ENCODE data around the gene TTC19.

Gene TTC19

GRCh38 chr17:16040710-16041251, 41.2 kb downstream of the TTC19 start:
- Histone ChIP-seq H3F3A (ENCODE audit: low read depth) (no peaks in the 10 kb centered on the region; the same call in 1 of the 2 replicates), H2AFZ (ENCODE audit: low read length) (no peak overlapping the region), H3K9me2 (replicated peaks; ENCODE audit: low read depth, low read length) (no peaks in the 10 kb centered on the region), H3K4me3 (ENCODE audit: low read length, poor library complexity, severe bottlenecking) (no peak overlapping the region), H3K36me3 (ENCODE audit: insufficient read depth, low read length) (peaks cover 84% of the 10 kb centered on the region), H4K20me1 (ENCODE audit: insufficient read depth, low read length, poor library complexity, severe bottlenecking) (no peaks in the 10 kb centered on the region), H3K9ac (ENCODE audit: low read depth, low read length, poor library complexity, severe bottlenecking) (no peak overlapping the region), H3K79me2 (ENCODE audit: insufficient read depth, low read length) (no peaks in the 10 kb centered on the region), H3K4me1 (ENCODE audit: insufficient read depth, low read length, poor library complexity, severe bottlenecking) (no peaks in the 10 kb centered on the region), H3K9me3 (ENCODE audit: insufficient read depth, low read depth, low read length) (no peaks in the 10 kb centered on the region), H3K4me2 (ENCODE audit: low read depth, low read length, poor library complexity, severe bottlenecking) (no peak overlapping the region), H3K27me3 (ENCODE audit: insufficient read depth, low read length, poor library complexity, severe bottlenecking) (no peaks in the 10 kb centered on the region)
- TF ChIP-seq EZH2phosphoT487 (IDR thresholded peaks at IDR 0.05; ENCODE audit: borderline replicate concordance) (no peak), CTCF (conservative IDR thresholded peaks at IDR 0.05; ENCODE audit: low read length) (no peak)

- H4K20me1 ChIP-seq (ENCODE audit: insufficient read depth, low read length, poor library complexity, severe bottlenecking), result no peaks in the 10 kb centered on the region
- peaks cover 83% of the 10 kb centered on the region for H3K36me3 ChIP-seq (ENCODE audit: insufficient read depth, low read length)
- H3K9me3 ChIP-seq (ENCODE audit: insufficient read depth, low read depth, low read length), result no peaks in the 10 kb centered on the region
- H3K4me1 ChIP-seq (ENCODE audit: insufficient read depth, low read length, poor library complexity, severe bottlenecking), result no peaks in the 10 kb centered on the region
- H3K4me3 ChIP-seq (ENCODE audit: low read length, poor library complexity, severe bottlenecking), result no peak overlapping the region
- H3K9me2 ChIP-seq (replicated peaks; ENCODE audit: low read depth, low read length), result no peaks in the 10 kb centered on the region
- no peak overlapping the region for H2AFZ ChIP-seq (ENCODE audit: low read length)
- no peak overlapping the region for H3K9ac ChIP-seq (ENCODE audit: low read depth, low read length, poor library complexity, severe bottlenecking)
- no peaks in the 10 kb centered on the region for H3K79me2 ChIP-seq (ENCODE audit: insufficient read depth, low read length)
- no peak overlapping the region for H3K4me2 ChIP-seq (ENCODE audit: low read depth, low read length, poor library complexity, severe bottlenecking)
- no peaks in the 10 kb centered on the region for H3K27me3 ChIP-seq (ENCODE audit: insufficient read depth, low read length, poor library complexity, severe bottlenecking)
- TF ChIP-seq EZH2phosphoT487 (IDR thresholded peaks at IDR 0.05; ENCODE audit: borderline replicate concordance) (no peak), CTCF (conservative IDR thresholded peaks at IDR 0.05; ENCODE audit: low read length) (no peak)
- H3F3A ChIP-seq (ENCODE audit: low read depth), result no peaks in the 10 kb centered on the region; the same call in 1 of the 2 replicates
Observed at GRCh38 chr17:16044487-16044886, 44.9 kb downstream of the TTC19 start.

- H3K36me3 ChIP-seq (ENCODE audit: insufficient read depth, low read length), result peaks cover 76% of the 10 kb centered on the region
- no peaks in the 10 kb centered on the region for H3K27me3 ChIP-seq (ENCODE audit: insufficient read depth, low read length, poor library complexity, severe bottlenecking)
- H3K9me3 ChIP-seq (ENCODE audit: insufficient read depth, low read depth, low read length), result no peaks in the 10 kb centered on the region
- TF ChIP-seq CTCF (conservative IDR thresholded peaks at IDR 0.05; ENCODE audit: low read length) (no peak), EZH2phosphoT487 (IDR thresholded peaks at IDR 0.05; ENCODE audit: borderline replicate concordance) (no peak)
- H3F3A ChIP-seq (ENCODE audit: low read depth), result no peaks in the 10 kb centered on the region
- no peak overlapping the region for H3K4me2 ChIP-seq (ENCODE audit: low read depth, low read length, poor library complexity, severe bottlenecking)
- peaks cover 2% of the 10 kb centered on the region for H4K20me1 ChIP-seq (ENCODE audit: insufficient read depth, low read length, poor library complexity, severe bottlenecking)
- no peaks in the 10 kb centered on the region for H3K4me1 ChIP-seq (ENCODE audit: insufficient read depth, low read length, poor library complexity, severe bottlenecking)
- no peaks in the 10 kb centered on the region for H3K79me2 ChIP-seq (ENCODE audit: insufficient read depth, low read length)
- H2AFZ ChIP-seq (ENCODE audit: low read length), result no peak overlapping the region
- no peak overlapping the region for H3K4me3 ChIP-seq (ENCODE audit: low read length, poor library complexity, severe bottlenecking)
- no peak overlapping the region for H3K9ac ChIP-seq (ENCODE audit: low read depth, low read length, poor library complexity, severe bottlenecking)
- H3K9me2 ChIP-seq (replicated peaks; ENCODE audit: low read depth, low read length), result no peaks in the 10 kb centered on the region
Observed at GRCh38 chr17:16046966-16047365, 47.3 kb downstream of the TTC19 start.

Data from Loucy (cell line).